ENCODE measurements around the gene SLC24A2.

SLC24A2 gene

GRCh38 chr9:19754921-19755320 is 33.9 kb downstream of the SLC24A2 start:
- TF ChIP-seq, protein P1, sequence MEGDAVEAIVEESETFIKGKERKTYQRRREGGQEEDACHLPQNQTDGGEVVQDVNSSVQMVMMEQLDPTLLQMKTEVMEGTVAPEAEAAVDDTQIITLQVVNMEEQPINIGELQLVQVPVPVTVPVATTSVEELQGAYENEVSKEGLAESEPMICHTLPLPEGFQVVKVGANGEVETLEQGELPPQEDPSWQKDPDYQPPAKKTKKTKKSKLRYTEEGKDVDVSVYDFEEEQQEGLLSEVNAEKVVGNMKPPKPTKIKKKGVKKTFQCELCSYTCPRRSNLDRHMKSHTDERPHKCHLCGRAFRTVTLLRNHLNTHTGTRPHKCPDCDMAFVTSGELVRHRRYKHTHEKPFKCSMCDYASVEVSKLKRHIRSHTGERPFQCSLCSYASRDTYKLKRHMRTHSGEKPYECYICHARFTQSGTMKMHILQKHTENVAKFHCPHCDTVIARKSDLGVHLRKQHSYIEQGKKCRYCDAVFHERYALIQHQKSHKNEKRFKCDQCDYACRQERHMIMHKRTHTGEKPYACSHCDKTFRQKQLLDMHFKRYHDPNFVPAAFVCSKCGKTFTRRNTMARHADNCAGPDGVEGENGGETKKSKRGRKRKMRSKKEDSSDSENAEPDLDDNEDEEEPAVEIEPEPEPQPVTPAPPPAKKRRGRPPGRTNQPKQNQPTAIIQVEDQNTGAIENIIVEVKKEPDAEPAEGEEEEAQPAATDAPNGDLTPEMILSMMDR (IDR thresholded peaks at IDR 0.05; ENCODE audit: insufficient read depth, low read length, missing control alignments): no peak
- no peak for DNase-seq (ENCODE audit: low read depth, low spot score)
- ChIA-PET CTCF (no interaction called here), POLR2A (no interaction called here)
- no peak overlapping the region for H3K4me3 ChIP-seq (ENCODE audit: low read depth, low read length)

- TF ChIP-seq, protein P1 (IDR thresholded peaks at IDR 0.05; ENCODE audit: insufficient read depth, low read length, missing control alignments): no peak
- CTCF ChIA-PET: no interaction called here
- DNase-seq (ENCODE audit: low read depth, low spot score): no peak
- POLR2A ChIA-PET: no interaction called here
- H3K4me3 ChIP-seq (ENCODE audit: low read depth, low read length): no peak overlapping the region
These were observed 40.3 kb downstream of the SLC24A2 start for GRCh38 chr9:19748278-19749126.

- ChIA-PET POLR2A (no interaction called here), CTCF (no interaction called here)
- TF ChIP-seq, protein P1 (IDR thresholded peaks at IDR 0.05; ENCODE audit: insufficient read depth, low read length, missing control alignments): no peak
- H3K4me3 ChIP-seq (ENCODE audit: low read depth, low read length): no peak overlapping the region
- no peak for DNase-seq (ENCODE audit: low read depth, low spot score)
These were observed 42.6 kb downstream of the SLC24A2 start for GRCh38 chr9:19746223-19746622.

GRCh38 chr9:19741178-19741577 is 47.7 kb downstream of the SLC24A2 start:
- H3K4me3 ChIP-seq (ENCODE audit: low read depth, low read length): no peak overlapping the region
- CTCF ChIA-PET: no interaction called here
- POLR2A ChIA-PET: no interaction called here
- TF ChIP-seq, protein P1 (IDR thresholded peaks at IDR 0.05; ENCODE audit: insufficient read depth, low read length, missing control alignments): no peak
- DNase-seq (ENCODE audit: low read depth, low spot score): no peak

Measured in AG04449 (cell line).